ENCODE measurements around the gene OR51B2. TPM values are rescaled to one million over a fixed set of nuclear protein-coding genes. Genes with fewer than 3 reads are reported as not detected.

OR51B2 gene
- total RNA-seq, 1 experiment from 2014 or later: not detected

DNA sequence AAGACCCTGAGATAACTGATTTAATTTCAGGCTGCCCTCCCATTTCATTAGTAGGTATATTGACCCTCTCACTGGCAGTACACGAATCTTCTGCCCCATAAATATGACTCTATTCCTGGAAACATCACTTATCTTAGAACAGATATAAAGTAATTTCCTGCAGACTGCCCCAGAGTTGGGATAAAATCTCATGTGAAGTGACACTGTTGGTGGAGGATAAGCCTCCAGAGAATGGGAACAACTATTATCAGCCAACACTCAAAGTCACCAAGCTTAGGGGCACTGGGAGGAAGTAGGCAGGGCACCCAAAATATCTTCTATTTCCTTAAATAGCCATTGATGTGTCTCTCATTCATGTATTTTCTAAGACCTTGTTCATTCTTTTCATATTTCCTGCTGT, 11.1 kb upstream of the OR51B2 start:
- no peak overlapping the region for H3K23ac ChIP-seq (ENCODE audit: insufficient read length, low read depth, low read length)
- Mint-ChIP-seq H3K27me3 (ENCODE audit: low read depth) (no peaks in the 10 kb centered on the region), H3K27ac (no peak overlapping the region), H3K4me1 (no peaks in the 10 kb centered on the region), H3K9me3 (no peaks in the 10 kb centered on the region), H3K36me3 (ENCODE audit: insufficient read depth in 1 of 3, low read depth in 3 of 3) (no peaks in the 10 kb centered on the region), H3K4me3 (no peak overlapping the region)
- H3K9me3 ChIP-seq (ENCODE audit: control insufficient read depth, low read depth, low read length): no peaks in the 10 kb centered on the region
- no peak overlapping the region for H4K5ac ChIP-seq (ENCODE audit: insufficient read length, low read depth, low read length)
- WGBS (ENCODE audit: extremely low coverage, insufficient read length, low lambda C conversion rate): no CpG with 5 or more reads among the region's 1 CpG
- H3K79me2 ChIP-seq (ENCODE audit: insufficient read depth, low read length): no peaks in the 10 kb centered on the region
- no peak overlapping the region for H2BK20ac ChIP-seq (ENCODE audit: low read depth, low read length, poor library complexity, severe bottlenecking)
- H3K4ac ChIP-seq (ENCODE audit: low read depth, low read length): no peak overlapping the region
- H4K91ac ChIP-seq (ENCODE audit: insufficient read length, low read depth, low read length): no peak overlapping the region
- H3K27ac ChIP-seq (ENCODE audit: insufficient read length, low read depth, low read length): no peak overlapping the region
- no peak overlapping the region for H2BK120ac ChIP-seq (ENCODE audit: low read depth, low read length, poor library complexity, severe bottlenecking)
- TF ChIP-seq, protein P1, sequence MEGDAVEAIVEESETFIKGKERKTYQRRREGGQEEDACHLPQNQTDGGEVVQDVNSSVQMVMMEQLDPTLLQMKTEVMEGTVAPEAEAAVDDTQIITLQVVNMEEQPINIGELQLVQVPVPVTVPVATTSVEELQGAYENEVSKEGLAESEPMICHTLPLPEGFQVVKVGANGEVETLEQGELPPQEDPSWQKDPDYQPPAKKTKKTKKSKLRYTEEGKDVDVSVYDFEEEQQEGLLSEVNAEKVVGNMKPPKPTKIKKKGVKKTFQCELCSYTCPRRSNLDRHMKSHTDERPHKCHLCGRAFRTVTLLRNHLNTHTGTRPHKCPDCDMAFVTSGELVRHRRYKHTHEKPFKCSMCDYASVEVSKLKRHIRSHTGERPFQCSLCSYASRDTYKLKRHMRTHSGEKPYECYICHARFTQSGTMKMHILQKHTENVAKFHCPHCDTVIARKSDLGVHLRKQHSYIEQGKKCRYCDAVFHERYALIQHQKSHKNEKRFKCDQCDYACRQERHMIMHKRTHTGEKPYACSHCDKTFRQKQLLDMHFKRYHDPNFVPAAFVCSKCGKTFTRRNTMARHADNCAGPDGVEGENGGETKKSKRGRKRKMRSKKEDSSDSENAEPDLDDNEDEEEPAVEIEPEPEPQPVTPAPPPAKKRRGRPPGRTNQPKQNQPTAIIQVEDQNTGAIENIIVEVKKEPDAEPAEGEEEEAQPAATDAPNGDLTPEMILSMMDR (conservative IDR thresholded peaks at IDR 0.05): no peak
- no peaks in the 10 kb centered on the region for H3K23me2 ChIP-seq (ENCODE audit: insufficient read length, low read depth, low read length, poor library complexity, severe bottlenecking)
- H3K79me1 ChIP-seq (ENCODE audit: insufficient read depth, low read depth, low read length, poor library complexity, severe bottlenecking): no peaks in the 10 kb centered on the region
- no peak overlapping the region for H2BK15ac ChIP-seq (ENCODE audit: low read depth, low read length)
- H3K27me3 ChIP-seq (ENCODE audit: insufficient read depth, low read length): no peaks in the 10 kb centered on the region
- H4K8ac ChIP-seq (replicated peaks; ENCODE audit: insufficient read length, low read depth, low read length): no peak overlapping the region
- no peak overlapping the region for H3K18ac ChIP-seq (ENCODE audit: insufficient read length, low read depth, low read length)
- H2BK5ac ChIP-seq (ENCODE audit: insufficient read length, low read length): no peak overlapping the region
- H3K56ac ChIP-seq (ENCODE audit: insufficient read length, low read depth, low read length): no peak overlapping the region
- H3K4me1 ChIP-seq (ENCODE audit: insufficient read depth, low read length): no peaks in the 10 kb centered on the region
- no peak overlapping the region for H3K9ac ChIP-seq (ENCODE audit: extremely low read depth, insufficient read length, low read length)
- no peak overlapping the region for H2BK12ac ChIP-seq (ENCODE audit: insufficient read length, low read depth, low read length)
- no peak for DNase-seq
- H2AFZ ChIP-seq (ENCODE audit: low read length): no peak overlapping the region
- H2AK5ac ChIP-seq (ENCODE audit: insufficient read length, low read length): no peak overlapping the region
- H3K4me2 ChIP-seq (ENCODE audit: insufficient read depth, insufficient read length, low read length): no peak overlapping the region
- no peak overlapping the region for H3K14ac ChIP-seq (ENCODE audit: insufficient read depth, low read length)
- no peaks in the 10 kb centered on the region for H4K20me1 ChIP-seq (ENCODE audit: control insufficient read depth, insufficient read depth, insufficient read length)
- H3T11ph ChIP-seq (ENCODE audit: low read length): no peak overlapping the region
